Measurements from ENCODE around the gene SLC24A3. TPM values are rescaled to one million over a fixed set of nuclear protein-coding genes. Genes with fewer than 3 reads are reported as not detected.

Gene SLC24A3
- total and polyA plus RNA-seq, 2 experiments from 2014 or later: 0.48 to 1.7 TPM

GRCh38 chr20:19304389-19304788, 91.9 kb downstream of the SLC24A3 start:
- Histone ChIP-seq H3K4me3 (no peak overlapping the region), H3K4me1 (ENCODE audit: insufficient read depth) (no peaks in the 10 kb centered on the region), H2AFZ (no peak overlapping the region), H3K27me3 (no peaks in the 10 kb centered on the region), H4K20me1 (ENCODE audit: insufficient read depth, poor library complexity, severe bottlenecking) (no peaks in the 10 kb centered on the region), H3K36me3 (replicated peaks; ENCODE audit: insufficient read depth, low read depth) (no peaks in the 10 kb centered on the region), H3K27ac (no peak overlapping the region), H3K9me3 (ENCODE audit: low read depth) (no peaks in the 10 kb centered on the region), H3K9me2 (replicated peaks; ENCODE audit: insufficient read depth) (no peaks in the 10 kb centered on the region), H3K4me2 (no peak overlapping the region), H3K79me2 (no peaks in the 10 kb centered on the region)
- TF ChIP-seq CTCF (IDR thresholded peaks at IDR 0.05; ENCODE audit: poor library complexity) (no peak), EZH2 (IDR thresholded peaks at IDR 0.05; ENCODE audit: borderline replicate concordance) (no peak), EZH2phosphoT487 (IDR thresholded peaks at IDR 0.05; ENCODE audit: low read depth, severe bottlenecking, unreplicated experiment) (no peak)
- WGBS (ENCODE audit: low lambda C conversion rate, missing lambda C conversion rate): 88% methylated on average over 5 of the region's 5 CpGs
- DNase-seq (ENCODE audit: low spot score): no peak

- Histone ChIP-seq H4K20me1 (ENCODE audit: insufficient read depth, poor library complexity, severe bottlenecking) (no peaks in the 10 kb centered on the region), H2AFZ (no peak overlapping the region), H3K4me1 (ENCODE audit: insufficient read depth) (no peaks in the 10 kb centered on the region), H3K79me2 (no peaks in the 10 kb centered on the region), H3K27me3 (no peaks in the 10 kb centered on the region), H3K36me3 (replicated peaks; ENCODE audit: insufficient read depth, low read depth) (no peaks in the 10 kb centered on the region), H3K27ac (no peak overlapping the region), H3K9me2 (replicated peaks; ENCODE audit: insufficient read depth) (no peaks in the 10 kb centered on the region), H3K4me3 (no peak overlapping the region), H3K4me2 (no peak overlapping the region), H3K9me3 (ENCODE audit: low read depth) (no peaks in the 10 kb centered on the region)
- 95% methylated on average over 3 of the region's 3 CpGs for WGBS (ENCODE audit: low lambda C conversion rate, missing lambda C conversion rate)
- DNase-seq (ENCODE audit: low spot score): no peak
- no peak for TF ChIP-seq EZH2 (IDR thresholded peaks at IDR 0.05; ENCODE audit: borderline replicate concordance)
- no peak for TF ChIP-seq EZH2phosphoT487 (IDR thresholded peaks at IDR 0.05; ENCODE audit: low read depth, severe bottlenecking, unreplicated experiment)
These were observed 92.5 kb downstream of the SLC24A3 start for GRCh38 chr20:19304886-19305415.

GRCh38 chr20:19308146-19308545, 95.7 kb downstream of the SLC24A3 start:
- DNase-seq (ENCODE audit: low spot score): no peak
- Histone ChIP-seq H3K4me1 (ENCODE audit: insufficient read depth) (no peaks in the 10 kb centered on the region), H3K4me2 (no peak overlapping the region), H3K4me3 (no peak overlapping the region), H3K9me2 (replicated peaks; ENCODE audit: insufficient read depth) (no peaks in the 10 kb centered on the region), H3K36me3 (replicated peaks; ENCODE audit: insufficient read depth, low read depth) (no peaks in the 10 kb centered on the region), H3K79me2 (no peaks in the 10 kb centered on the region), H2AFZ (no peak overlapping the region), H3K9me3 (ENCODE audit: low read depth) (no peaks in the 10 kb centered on the region), H4K20me1 (ENCODE audit: insufficient read depth, poor library complexity, severe bottlenecking) (no peaks in the 10 kb centered on the region), H3K27ac (no peak overlapping the region), H3K27me3 (no peaks in the 10 kb centered on the region)
- TF ChIP-seq EZH2phosphoT487 (IDR thresholded peaks at IDR 0.05; ENCODE audit: low read depth, severe bottlenecking, unreplicated experiment) (no peak), CTCF (IDR thresholded peaks at IDR 0.05; ENCODE audit: poor library complexity) (no peak), EZH2 (IDR thresholded peaks at IDR 0.05; ENCODE audit: borderline replicate concordance) (no peak)
- WGBS (ENCODE audit: low lambda C conversion rate, missing lambda C conversion rate): 95% methylated on average over 3 of the region's 3 CpGs

- H3K27ac ChIP-seq: no peak overlapping the region
- TF ChIP-seq CTCF (IDR thresholded peaks at IDR 0.05; ENCODE audit: poor library complexity): no peak
- no peak for TF ChIP-seq EZH2 (IDR thresholded peaks at IDR 0.05; ENCODE audit: borderline replicate concordance)
- TF ChIP-seq EZH2phosphoT487 (IDR thresholded peaks at IDR 0.05; ENCODE audit: low read depth, severe bottlenecking, unreplicated experiment): no peak
- no peaks in the 10 kb centered on the region for H3K9me3 ChIP-seq (ENCODE audit: low read depth)
- no peaks in the 10 kb centered on the region for H3K27me3 ChIP-seq
- no peak overlapping the region for H2AFZ ChIP-seq
- H3K36me3 ChIP-seq (replicated peaks; ENCODE audit: insufficient read depth, low read depth): no peaks in the 10 kb centered on the region
- H3K4me3 ChIP-seq: no peak overlapping the region
- H3K4me2 ChIP-seq: no peak overlapping the region
- no peaks in the 10 kb centered on the region for H4K20me1 ChIP-seq (ENCODE audit: insufficient read depth, poor library complexity, severe bottlenecking)
- no peaks in the 10 kb centered on the region for H3K4me1 ChIP-seq (ENCODE audit: insufficient read depth)
- 94% methylated on average over 2 of the region's 2 CpGs for WGBS (ENCODE audit: low lambda C conversion rate, missing lambda C conversion rate)
- H3K9me2 ChIP-seq (replicated peaks; ENCODE audit: insufficient read depth): no peaks in the 10 kb centered on the region
- DNase-seq (ENCODE audit: low spot score): no peak
- no peaks in the 10 kb centered on the region for H3K79me2 ChIP-seq
These were observed 98.1 kb downstream of the SLC24A3 start for GRCh38 chr20:19310541-19310940.
